ENCODE data around the gene SSPN. TPM values are rescaled to one million over a fixed set of nuclear protein-coding genes. Genes with fewer than 3 reads are reported as not detected.

SSPN gene
- total and polyA plus RNA-seq, 12 donors: 5.9 to 115 (median 83.7) TPM

- H3K4me3 ChIP-seq: peak overlapping the region; percentile 5 to 55 (median 49)
- H3K27me3 ChIP-seq: peaks cover 0 to 29% (median 0%) of the 10 kb centered on the region in 7 donors
- 8 to 12% methylated on average over 44 of the region's 44 CpGs for WGBS, 2 donors
- peaks cover 0 to 3% (median 0%) of the 10 kb centered on the region in 9 donors for H3K36me3 ChIP-seq
- DNase-seq (peak; percentile 23 to 30), ATAC-seq (peak; percentile 74 to 95 (median 85))
- H3K4me1 ChIP-seq: peaks cover 0 to 16% (median 11%) of the 10 kb centered on the region in 9 donors
- H3K9me3 ChIP-seq: no peaks in the 10 kb centered on the region
- peak overlapping the region in 5 of 10 donors; percentile 34 to 61 (median 49) for H3K27ac ChIP-seq
- intact Hi-C loops (cut with DNase I): no loop called here
- TF ChIP-seq CTCF (IDR thresholded peaks at IDR 0.05): no peak
Measured at GRCh38 chr12:26226629-26227360, 31.4 kb downstream of the SSPN start.

GRCh38 chr12:26227361-26227745 is 32.0 kb downstream of the SSPN start:
- peak overlapping the region in 6 of 10 donors; percentile 48 to 55 (median 52) for H3K4me3 ChIP-seq
- peaks cover 0 to 29% (median 0%) of the 10 kb centered on the region in 7 donors for H3K27me3 ChIP-seq
- H3K36me3 ChIP-seq: peaks cover 0 to 3% (median 0%) of the 10 kb centered on the region in 9 donors
- intact Hi-C loops (cut with DNase I): no loop called here
- 72 to 80% methylated on average over 6 of the region's 6 CpGs for WGBS, 2 donors
- no peak for TF ChIP-seq CTCF (IDR thresholded peaks at IDR 0.05)
- DNase-seq (no peak), ATAC-seq (peak in 1 of 8 donors; percentile 4)
- H3K9me3 ChIP-seq: no peaks in the 10 kb centered on the region
- H3K27ac ChIP-seq: peak overlapping the region in 2 of 10 donors; percentile 42 to 60
- H3K4me1 ChIP-seq: peaks cover 0 to 16% (median 11%) of the 10 kb centered on the region in 9 donors

GRCh38 chr12:26229910-26230309 is 34.5 kb downstream of the SSPN start:
- Histone ChIP-seq H3K4me1 (peaks cover 0 to 16% (median 11%) of the 10 kb centered on the region in 9 donors), H3K27me3 (peaks cover 0 to 29% (median 0%) of the 10 kb centered on the region in 7 donors), H3K27ac (no peak overlapping the region), H3K36me3 (peaks cover 0 to 3% (median 0%) of the 10 kb centered on the region in 9 donors), H3K9me3 (no peaks in the 10 kb centered on the region), H3K4me3 (no peak overlapping the region)
- intact Hi-C loops (cut with DNase I): no loop called here
- WGBS, 2 donors: 89 to 93% methylated on average over 4 of the region's 4 CpGs
- ATAC-seq: no peak
- no peak for DNase-seq
- TF ChIP-seq CTCF (IDR thresholded peaks at IDR 0.05): no peak

- no peak overlapping the region for H3K27ac ChIP-seq
Measured at GRCh38 chr12:26231470-26231869, 36.1 kb downstream of the SSPN start.

More at GRCh38 chr12:26231470-26231869, 36.1 kb downstream of the SSPN start:
- TF ChIP-seq CTCF (IDR thresholded peaks at IDR 0.05): no peak
- ATAC-seq: no peak
- H3K4me3 ChIP-seq: no peak overlapping the region
- peaks cover 0 to 17% (median 0%) of the 10 kb centered on the region in 7 donors for H3K27me3 ChIP-seq
- peaks cover 0 to 8% (median 7%) of the 10 kb centered on the region in 9 donors for H3K4me1 ChIP-seq
- no peaks in the 10 kb centered on the region for H3K9me3 ChIP-seq
- intact Hi-C loops (cut with DNase I): no loop called here
- DNase-seq: no peak
- 72 to 83% methylated on average over 4 of the region's 4 CpGs for WGBS, 2 donors
- H3K36me3 ChIP-seq: peaks cover 0 to 3% (median 0%) of the 10 kb centered on the region in 9 donors
